DMS153 treated with DMSO at 0.1 percent for 48 hours (cell line): Measurements from ENCODE around the gene LPO.

Source experiments
- DNase-seq: peaks from one replicate; lab custom pipeline; 2025; ENCODE audit not compliant: unreplicated experiment; lab: John Stamatoyannopoulos, UW

Gene LPO

DNA sequence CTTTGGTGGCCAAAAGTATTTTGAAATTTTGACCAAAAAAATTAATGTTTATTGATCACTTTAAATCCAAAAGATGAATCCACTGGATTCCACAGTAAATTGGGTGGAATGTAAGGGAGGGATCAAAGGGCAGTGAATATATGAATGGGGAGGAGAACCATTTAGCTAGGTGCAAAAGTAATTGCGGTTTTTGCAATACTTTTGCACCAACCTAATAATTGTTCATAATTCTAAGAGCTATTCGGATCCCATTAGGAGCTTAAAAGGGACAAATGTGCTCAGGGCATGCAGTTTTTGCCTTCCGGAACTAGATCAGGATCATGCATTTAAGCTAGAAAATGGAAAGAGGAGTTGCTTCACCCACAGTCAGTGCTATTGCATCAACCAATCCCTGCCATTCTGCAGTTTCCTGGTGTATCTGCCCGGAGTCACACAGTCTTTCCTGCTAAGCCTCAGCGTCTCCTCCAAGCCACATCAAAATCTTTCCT, at the start of gene LPO:
TSS of gene LPO (plus strand) at position 438 of the 488 bp plus-strand sequence. CDS start 4,396 bp downstream, outside the sequence.
- no peak for DNase-seq

DNA sequence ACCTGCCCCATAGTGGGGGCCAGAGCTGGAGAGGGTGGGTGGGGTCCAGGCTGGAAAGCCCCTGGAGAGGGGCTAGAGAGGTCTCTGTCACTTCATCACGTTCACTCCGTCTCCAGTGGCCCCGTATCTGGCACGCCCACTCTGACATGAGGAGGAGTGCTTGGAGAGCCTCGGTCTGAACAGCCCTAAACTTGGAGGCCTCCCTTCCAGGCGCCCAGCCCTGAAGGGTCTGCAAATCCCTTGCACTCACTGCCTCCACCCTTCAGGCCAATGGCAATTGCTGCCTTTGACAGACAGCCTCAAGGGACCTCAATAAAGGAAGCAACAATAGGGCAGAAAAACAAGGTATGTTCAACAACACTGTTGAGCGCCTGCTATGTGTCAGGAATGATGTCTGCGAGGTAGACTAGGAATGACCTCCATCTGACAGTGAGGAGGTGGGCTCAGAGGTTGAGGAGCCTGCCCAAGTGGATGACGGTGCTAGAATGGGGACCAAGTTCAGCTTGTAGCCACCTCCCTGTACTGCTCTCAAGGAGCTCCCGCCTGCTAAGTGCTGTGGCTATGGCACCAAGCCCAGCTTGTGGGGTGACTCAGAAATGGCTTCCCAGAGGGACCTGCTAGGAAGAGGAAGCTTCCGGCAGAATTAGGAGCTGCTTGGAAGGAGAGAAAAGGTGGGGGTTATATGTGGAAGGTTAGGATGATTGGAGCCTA, 48.8 kb upstream of the LPO start:
- no peak for DNase-seq

DNA sequence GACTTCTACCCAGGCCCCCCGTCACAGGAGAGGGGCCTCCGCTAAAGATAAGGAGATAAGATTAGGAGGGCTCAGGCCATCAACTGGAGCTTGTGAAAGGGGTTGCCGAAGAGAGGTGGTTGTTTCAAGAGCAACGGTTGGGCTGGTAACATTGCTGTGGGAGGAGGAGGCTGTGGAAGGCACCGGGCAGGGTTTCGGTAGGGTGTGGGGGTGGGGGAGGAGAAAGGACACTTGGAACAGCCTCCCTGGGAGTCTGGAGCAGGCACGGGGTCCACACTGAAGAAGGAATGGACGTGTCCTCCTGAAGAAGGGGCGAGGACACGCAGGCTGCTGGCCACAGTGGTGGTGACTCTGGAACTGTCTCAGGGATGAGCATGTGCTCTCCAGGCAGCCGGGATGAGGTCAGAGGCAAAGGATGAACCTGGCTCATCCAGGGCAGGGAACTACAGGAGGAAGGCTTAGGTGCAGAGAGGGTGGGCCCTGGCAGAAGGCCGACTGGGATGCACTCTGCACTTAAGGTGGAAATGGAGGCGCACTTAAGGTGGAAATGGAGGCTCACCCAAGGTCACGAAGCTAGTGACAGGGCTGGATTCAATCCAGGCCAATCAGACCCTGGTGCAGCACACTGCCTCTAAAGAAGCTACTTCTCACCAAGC, 47.0 kb upstream of the LPO start:
- DNase-seq, result no peak

DNA sequence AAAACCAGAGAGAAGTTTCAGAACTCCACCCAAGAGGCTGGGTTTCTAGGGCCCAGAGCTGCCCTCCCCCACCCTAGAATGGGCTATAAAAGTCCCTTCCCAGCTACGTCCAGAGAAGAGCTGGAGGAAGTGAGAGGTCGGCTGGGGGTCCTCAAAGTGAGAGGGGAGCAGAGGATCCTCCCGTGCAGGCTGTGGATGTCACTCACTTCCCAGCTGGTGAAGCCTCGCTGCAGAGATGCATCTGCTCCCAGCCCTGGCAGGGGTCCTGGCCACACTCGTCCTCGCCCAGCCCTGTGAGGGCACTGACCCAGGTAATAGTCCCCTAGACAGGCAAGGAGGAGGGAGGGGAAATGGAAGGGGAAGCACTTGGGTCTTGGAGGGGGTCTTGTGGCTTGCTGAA, 45.8 kb upstream of the LPO start, which contains the start of gene EPX:
TSS of gene EPX (plus strand) at position 115 of the 400 bp plus-strand sequence. CDS start at position 236, 121 bp downstream.
- DNase-seq, result no peak

GRCh38 chr17:58193641-58194255, 44.6 kb upstream of the LPO start:
- no peak for DNase-seq

DNA sequence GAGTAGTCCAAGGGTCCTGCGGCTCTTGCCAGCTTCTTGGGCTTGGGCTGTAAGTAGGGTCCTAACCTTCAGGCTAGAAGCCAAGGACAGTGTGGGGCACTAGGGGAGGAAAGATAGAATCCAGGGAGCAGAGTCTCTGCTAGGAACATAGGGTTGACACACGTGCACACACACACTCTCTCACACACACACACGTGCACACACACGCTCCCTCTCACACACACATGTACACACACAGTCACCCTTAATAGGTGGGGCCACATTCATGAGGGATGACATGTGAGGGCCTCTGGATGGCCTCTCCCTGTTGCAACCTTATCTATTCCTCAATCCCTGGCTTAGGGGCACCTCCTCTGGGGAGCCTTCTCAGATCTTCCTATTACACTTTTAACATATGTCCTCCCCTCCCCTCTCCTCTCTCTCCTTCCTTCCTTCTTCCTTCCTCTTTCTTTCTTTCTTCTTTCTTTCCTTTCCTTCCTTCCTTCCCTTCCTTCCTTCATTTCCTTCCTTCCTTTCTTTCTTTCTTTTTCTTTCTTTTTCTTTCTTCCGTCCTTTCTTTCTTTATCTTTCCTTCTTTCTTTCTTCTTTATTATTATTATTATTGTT, 42.8 kb upstream of the LPO start:
- no peak for DNase-seq

GRCh38 chr17:58196610-58197009, 41.8 kb upstream of the LPO start:
- no peak for DNase-seq

GRCh38 chr17:58200024-58200633, 38.3 kb upstream of the LPO start:
- peak; percentile 28 for DNase-seq

- DNase-seq, result no peak
Observed at GRCh38 chr17:58202859-58203258, 35.5 kb upstream of the LPO start.

GRCh38 chr17:58204796-58205195, 33.6 kb upstream of the LPO start:
- DNase-seq, result no peak

GRCh38 chr17:58205936-58206335, 32.4 kb upstream of the LPO start:
- DNase-seq, result no peak

GRCh38 chr17:58207451-58207850, 30.9 kb upstream of the LPO start:
- DNase-seq, result no peak

DNA sequence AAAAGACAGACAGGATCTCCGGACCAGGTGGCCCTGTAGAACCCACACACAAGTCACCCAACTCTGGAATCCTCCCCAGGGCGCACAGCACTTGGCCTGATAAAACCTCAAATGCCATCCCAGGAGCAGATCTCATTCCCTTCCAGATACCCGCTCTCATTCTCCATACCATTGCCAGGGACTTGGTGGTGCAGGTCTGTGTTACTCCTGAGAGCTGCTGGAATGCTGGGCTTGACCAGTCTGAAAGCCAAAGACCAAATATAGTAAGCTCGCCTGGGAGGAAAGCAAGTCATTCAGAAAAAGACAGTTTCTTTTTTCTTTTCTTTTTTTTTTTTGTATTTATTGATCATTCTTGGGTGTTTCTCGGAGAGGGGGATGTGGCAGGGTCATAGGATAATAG, 30.0 kb upstream of the LPO start:
- DNase-seq, result no peak

DNA sequence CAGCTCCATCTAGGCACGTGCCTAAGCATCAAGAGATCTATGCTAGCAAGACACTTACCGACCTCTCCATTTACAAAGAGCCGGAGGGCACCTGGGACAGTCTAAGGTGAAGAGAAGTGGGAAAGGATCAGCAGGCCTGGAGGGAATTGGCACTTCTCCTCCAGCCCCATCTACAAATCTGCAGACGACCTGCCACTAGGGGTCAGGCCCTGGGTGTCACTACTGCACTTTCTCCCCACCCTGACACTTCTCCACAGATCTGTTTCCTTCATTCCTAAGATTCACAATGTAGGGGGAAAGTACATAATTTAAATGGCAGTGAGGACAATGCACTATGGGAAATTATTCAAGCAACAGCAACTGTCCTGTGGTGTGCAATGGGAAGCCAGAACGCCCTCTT, 27.5 kb upstream of the LPO start:
- DNase-seq, result no peak

GRCh38 chr17:58215685-58216084, 22.7 kb upstream of the LPO start:
- DNase-seq, result no peak

DNA sequence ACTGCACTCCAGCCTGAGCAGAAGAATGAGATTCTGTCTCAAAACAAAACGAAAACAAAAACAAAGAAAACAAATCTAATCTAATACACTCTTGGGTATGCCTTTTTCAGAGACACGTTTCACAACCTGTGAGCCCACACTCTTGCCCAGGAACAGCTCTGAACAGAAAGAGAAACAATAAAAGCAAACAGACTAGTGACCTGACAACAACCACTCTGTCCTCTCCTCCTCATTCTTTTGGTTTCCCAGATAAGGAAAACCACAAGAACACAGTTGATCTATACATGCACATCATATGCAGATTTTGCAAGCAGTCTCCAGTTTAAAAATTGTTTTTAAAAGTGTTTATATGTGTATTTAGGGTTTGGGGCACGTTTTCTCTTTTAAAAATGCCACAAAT, 20.6 kb upstream of the LPO start:
- no peak for DNase-seq

DNA sequence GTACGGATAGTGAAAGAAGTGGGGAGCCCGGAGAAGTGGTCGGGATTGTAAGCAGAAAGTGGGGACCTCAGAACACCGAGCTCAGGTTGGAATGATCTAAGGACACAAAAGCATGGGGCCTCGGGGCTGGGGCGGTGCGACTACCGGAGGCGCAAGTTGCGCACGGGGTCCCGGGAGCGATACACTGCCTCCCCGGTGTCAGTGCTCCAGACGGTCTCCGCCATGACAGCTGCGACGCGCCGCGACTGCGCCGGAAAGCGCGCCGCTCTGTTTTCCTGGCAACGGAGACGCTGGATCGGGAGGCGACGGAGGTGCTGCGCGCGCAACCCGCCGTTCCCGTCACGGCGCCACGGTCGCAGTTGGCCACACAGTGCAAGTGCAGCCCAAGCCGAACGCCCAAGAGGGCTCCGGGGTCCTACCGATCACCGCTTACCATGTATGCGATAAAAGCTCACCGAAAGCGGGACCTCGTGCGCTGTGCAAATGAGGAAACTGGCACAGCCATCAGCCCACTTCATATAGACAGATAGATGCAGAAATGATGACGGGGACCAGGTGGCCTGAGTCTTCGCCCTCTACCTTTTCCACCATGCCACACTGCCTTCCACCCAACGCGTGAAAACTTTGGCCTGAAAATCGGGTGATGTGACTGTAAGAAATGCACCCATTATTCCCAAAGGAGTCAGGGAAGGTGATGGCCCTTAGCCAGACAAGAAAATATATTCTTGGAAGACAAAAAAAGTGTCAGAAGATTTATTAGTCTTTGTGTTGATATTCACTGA, 19.2 kb upstream of the LPO start, which contains the start of gene MKS1:
TSS of gene MKS1 (minus strand) at position 249 of the 782 bp plus-strand sequence. CDS start at position 224, 25 bp downstream.
- DNase-seq, result peak; percentile 82

DNA sequence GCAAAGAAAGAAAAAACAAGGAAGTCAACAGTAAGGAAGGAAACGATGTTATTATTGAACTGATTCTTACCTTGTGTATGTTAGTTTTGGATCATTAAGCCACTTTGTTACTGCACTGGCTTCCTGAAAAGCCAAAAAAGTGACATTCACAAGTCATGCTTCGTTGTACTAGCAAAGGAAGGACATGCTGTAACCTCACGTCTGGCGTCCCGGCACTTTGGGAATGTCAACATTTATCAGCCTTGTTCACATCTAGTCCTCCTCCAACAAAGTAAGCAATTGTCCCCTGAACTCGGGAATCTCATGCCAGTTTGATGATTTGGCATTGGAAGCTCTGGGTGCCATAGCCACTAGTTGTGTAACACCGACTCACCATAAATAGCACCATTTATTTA, 18.6 kb upstream of the LPO start:
- peak; percentile 36 for DNase-seq

GRCh38 chr17:58224315-58224714, 14.1 kb upstream of the LPO start:
- no peak for DNase-seq

- DNase-seq, result no peak
Observed at GRCh38 chr17:58227733-58228132, 10.7 kb upstream of the LPO start.
